BE2C (cell line): ENCODE measurements around the gene PKP3.
"Not testable (repeated sequence)": the region's sequence is repeated elsewhere in the genome, so short reads cannot be mapped to it uniquely, and the experiment has no call there.

Source experiments
- DNase-seq: peaks from one replicate; pipeline ENCODE4 v3.0.0-alpha.2; 2020
- H3K27me3 ChIP-seq: fragments of 250-450 bp; sonication (Bioruptor Pico); 2 replicates; pipeline ENCODE4 v1.5.1; 2020; ENCODE audit warnings: mild to moderate bottlenecking
- H3K36me3 ChIP-seq: fragments of 250-450 bp; sonication (Bioruptor Pico); 2 replicates; pipeline ENCODE4 v1.5.1; 2020; ENCODE audit warnings: mild to moderate bottlenecking
- H3K4me1 ChIP-seq: fragments of 250-450 bp; sonication (Bioruptor Pico); 2 replicates; pipeline ENCODE4 v1.5.1; 2020
- H3K4me3 ChIP-seq: 2 replicates; pipeline ENCODE4 v1.5.1; 2011; ENCODE audit warnings: low read depth, low read length
- H3K9me3 ChIP-seq: fragments of 250-450 bp; sonication (Bioruptor Pico); 2 replicates; pipeline ENCODE4 v1.5.1; 2020
- TF ChIP-seq, protein P1 (sequence below): IDR thresholded peaks from 2 replicates; pipeline ENCODE4 v1.5.1; 2012; ENCODE audit warnings: mild to moderate bottlenecking, low read depth, low read length

Gene PKP3

GRCh38 chr11:383431-383830, 10.6 kb upstream of the PKP3 start:
- no peaks in the 10 kb centered on the region for H3K36me3 ChIP-seq
- TF ChIP-seq, protein P1, sequence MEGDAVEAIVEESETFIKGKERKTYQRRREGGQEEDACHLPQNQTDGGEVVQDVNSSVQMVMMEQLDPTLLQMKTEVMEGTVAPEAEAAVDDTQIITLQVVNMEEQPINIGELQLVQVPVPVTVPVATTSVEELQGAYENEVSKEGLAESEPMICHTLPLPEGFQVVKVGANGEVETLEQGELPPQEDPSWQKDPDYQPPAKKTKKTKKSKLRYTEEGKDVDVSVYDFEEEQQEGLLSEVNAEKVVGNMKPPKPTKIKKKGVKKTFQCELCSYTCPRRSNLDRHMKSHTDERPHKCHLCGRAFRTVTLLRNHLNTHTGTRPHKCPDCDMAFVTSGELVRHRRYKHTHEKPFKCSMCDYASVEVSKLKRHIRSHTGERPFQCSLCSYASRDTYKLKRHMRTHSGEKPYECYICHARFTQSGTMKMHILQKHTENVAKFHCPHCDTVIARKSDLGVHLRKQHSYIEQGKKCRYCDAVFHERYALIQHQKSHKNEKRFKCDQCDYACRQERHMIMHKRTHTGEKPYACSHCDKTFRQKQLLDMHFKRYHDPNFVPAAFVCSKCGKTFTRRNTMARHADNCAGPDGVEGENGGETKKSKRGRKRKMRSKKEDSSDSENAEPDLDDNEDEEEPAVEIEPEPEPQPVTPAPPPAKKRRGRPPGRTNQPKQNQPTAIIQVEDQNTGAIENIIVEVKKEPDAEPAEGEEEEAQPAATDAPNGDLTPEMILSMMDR, result no peak
- H3K9me3 ChIP-seq, result no peaks in the 10 kb centered on the region
- H3K4me1 ChIP-seq, result no peaks in the 10 kb centered on the region
- no peak for DNase-seq
- H3K4me3 ChIP-seq, result no peak overlapping the region
- no peaks in the 10 kb centered on the region for H3K27me3 ChIP-seq

GRCh38 chr11:384511-384910, 9.5 kb upstream of the PKP3 start:
- no peaks in the 10 kb centered on the region for H3K4me1 ChIP-seq
- no peaks in the 10 kb centered on the region for H3K9me3 ChIP-seq
- DNase-seq, result no peak
- no peaks in the 10 kb centered on the region for H3K27me3 ChIP-seq
- H3K4me3 ChIP-seq, result no peak overlapping the region
- no peaks in the 10 kb centered on the region for H3K36me3 ChIP-seq
- TF ChIP-seq, protein P1, result no peak

DNA sequence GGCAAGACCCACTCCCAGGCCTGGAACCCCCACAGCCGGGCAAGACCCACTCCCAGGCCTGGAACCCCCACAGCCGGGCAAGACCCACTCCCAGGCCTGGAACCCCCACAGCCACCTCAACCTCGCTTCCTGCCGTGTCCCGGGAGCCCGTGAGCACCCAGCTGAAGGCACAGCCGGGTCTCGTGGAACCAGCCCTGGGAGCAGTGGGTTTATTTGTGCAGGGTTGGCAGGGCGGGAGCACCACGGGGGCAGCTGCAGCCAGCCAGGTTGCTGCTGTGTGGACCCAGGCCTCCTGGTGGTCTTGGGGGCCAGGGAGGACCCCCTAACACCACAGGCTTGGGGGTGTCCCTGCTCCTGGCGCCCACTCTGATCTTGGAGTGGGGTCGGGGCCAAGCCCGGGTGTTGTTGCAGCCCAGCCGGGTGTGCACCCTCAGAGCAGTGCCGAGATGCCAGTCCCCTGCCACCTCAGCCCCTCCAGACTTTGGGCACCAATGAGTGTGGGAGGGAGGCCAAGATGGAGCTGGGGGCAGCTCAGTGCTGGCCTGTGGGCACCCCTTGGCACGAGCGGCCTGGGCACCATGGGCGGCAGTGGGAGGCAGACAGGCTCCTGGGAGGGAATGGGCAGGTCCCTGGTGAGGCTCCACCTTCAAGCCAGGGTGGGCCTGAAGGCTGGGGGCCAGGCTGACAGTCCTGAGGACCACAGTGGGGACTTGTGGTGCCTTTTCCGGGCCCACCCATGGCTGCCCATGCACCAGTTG, 8.2 kb upstream of the PKP3 start:
- TF ChIP-seq, protein P1, result no peak
- H3K4me1 ChIP-seq, result no peaks in the 10 kb centered on the region
- no peaks in the 10 kb centered on the region for H3K27me3 ChIP-seq
- H3K9me3 ChIP-seq, result no peaks in the 10 kb centered on the region
- DNase-seq, result no peak
- no peak overlapping the region for H3K4me3 ChIP-seq
- no peaks in the 10 kb centered on the region for H3K36me3 ChIP-seq

DNA sequence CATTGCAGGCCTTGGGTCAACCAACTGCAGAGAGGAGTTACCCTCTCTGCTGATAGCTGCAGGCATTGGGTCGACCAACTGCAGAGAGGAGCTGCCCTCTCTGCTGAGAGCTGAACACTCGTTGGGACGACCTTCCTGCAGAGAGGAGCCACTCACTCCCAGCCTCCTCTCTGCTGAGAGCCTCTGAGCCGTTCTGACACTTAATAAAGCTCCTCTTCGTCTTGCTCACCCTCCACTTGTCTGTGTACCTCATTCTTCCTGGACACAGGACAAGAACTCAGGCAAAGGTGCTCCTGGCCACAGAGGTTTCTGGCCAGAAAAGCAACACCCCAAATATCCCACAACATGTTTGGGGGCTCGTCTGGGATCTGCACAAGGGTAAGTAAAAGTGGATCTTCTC, 7.5 kb upstream of the PKP3 start:
- DNase-seq, result no peak
- Histone ChIP-seq H3K27me3 (no peaks in the 10 kb centered on the region), H3K4me3 (no peak overlapping the region), H3K36me3 (no peaks in the 10 kb centered on the region), H3K4me1 (no peaks in the 10 kb centered on the region), H3K9me3 (no peaks in the 10 kb centered on the region)
- TF ChIP-seq, protein P1, result no peak

GRCh38 chr11:387193-387793, 6.7 kb upstream of the PKP3 start:
- TF ChIP-seq, protein P1, result no peak
- H3K4me1 ChIP-seq, result no peaks in the 10 kb centered on the region
- no peaks in the 10 kb centered on the region for H3K36me3 ChIP-seq
- no peaks in the 10 kb centered on the region for H3K9me3 ChIP-seq
- no peaks in the 10 kb centered on the region for H3K27me3 ChIP-seq
- no peak overlapping the region for H3K4me3 ChIP-seq
- no peak for DNase-seq

DNA sequence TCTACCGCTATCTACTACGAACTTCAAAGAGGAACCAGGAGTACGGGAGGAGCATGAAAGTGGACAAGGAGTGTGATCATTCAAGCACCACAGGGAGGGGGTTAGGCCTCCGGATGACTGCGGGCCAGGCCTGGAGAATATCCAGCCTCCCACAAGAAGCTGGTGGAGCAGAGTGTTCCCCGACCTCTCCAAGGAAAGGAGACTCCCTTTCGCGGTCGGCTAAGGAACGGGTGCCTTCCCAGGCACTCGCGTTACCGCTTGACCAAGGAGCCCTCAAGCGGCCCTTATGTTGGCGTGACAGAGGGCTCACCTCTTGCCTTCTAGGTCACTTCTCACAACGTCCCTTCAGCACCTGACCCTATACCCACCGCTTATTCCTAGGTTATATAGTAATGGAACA, 4.6 kb upstream of the PKP3 start:
- not testable (repeated sequence) for H3K9me3 ChIP-seq, H3K4me3 ChIP-seq, H3K36me3 ChIP-seq, H3K27me3 ChIP-seq, DNase-seq, H3K4me1 ChIP-seq
